Stromal cell of bone marrow (primary cell): Measurements from ENCODE around the gene TEN1.
"Not testable (repeated sequence)": the region's sequence is repeated elsewhere in the genome, so short reads cannot be mapped to it uniquely, and the experiment has no call there.

Experiments
- DNase-seq: peaks from one replicate; pipeline ENCODE4 v3.0.0-alpha.2; 2012; ENCODE audit warnings: low read depth

The TEN1 gene

DNA sequence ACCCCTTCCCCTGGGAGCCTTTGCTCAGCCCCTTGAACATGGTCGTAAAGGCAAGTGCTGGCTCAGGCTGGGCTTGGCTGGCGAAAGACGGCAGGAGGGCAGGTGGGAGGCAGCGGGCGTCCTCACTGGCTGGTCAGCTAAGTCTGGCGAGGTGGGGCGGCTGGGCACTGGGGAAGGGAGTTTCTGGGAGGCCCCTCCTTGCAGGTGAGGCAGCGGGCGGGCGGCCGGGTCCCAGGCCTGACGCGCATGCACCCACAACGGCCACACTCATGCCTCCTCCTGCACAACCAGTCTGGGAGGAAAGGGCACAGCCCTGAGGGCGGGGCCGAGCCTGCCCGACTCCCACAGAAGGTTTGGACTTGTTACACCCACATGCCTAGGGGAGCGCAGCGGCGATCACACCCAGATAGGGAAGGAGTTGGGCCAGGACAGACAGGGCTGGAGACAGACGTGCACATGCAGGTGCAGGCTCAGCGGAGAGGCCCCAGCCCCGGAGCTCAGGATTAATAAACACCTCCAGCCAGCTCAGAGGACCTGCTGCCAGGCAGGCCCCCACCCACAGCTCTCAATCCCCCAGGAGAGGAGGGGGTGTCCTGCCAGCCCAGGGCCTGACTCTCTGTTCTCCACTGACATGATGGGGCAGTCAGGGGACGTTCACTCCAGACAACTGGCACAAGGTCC is 48.3 kb downstream of the TEN1 start, which contains the start of gene EVPL:
EVPL (minus strand) TSS at position 148 of the 681 bp plus-strand sequence; CDS start at position 40, 108 bp downstream.
- no peak for DNase-seq

DNA sequence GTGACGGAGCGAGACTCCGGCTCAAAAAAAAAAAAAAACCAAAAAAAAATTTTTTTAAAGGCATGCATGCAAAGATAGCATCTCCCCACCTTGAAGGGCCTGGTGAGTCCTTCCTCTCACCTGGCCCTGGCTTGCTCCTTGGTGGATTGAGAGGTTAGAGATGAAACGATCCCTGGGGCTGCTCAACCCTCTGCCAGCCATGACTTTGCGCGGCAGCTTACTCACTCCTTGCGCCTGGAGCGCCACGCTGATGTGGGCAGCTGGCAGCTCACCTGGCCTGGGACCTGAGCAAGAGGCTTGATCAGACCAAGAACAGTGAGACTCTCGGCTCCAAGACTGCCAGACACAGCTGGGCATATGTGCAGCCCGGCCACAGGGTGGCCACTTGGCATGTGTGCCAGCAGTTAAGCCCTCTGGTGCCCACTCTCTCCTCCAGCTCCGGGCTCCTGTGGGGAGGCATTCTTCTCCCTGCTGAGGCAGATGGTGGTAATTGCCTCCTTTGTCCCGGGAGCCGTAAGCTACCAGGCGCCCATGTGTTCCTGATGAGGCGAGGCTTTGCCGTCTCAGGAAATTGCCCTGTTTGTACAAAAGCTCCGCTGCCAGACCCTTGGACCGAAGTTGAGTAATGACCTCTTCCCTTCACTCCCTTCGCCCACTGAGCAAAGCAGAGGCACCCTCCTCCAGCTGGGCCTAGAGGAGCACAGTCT is 53.2 kb downstream of the TEN1 start:
- DNase-seq: no peak

DNA sequence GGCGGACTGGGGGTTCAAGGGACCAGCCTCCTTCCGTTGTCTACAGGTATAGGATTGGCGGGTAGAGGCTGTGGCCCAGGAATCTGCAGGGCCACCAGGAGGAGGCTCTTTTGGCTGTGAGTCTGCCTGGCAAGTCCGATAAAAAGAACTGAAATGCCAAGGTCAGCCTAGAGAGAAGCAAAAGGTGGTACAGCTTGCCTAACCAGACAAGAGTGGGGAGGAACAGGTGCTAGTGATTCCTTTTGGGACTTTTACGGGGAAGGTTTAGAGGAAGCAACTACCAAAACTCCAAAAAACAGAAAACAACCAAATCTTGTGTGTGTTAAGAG is 53.7 kb downstream of the TEN1 start:
- DNase-seq: no peak

- no peak for DNase-seq
Measured at GRCh38 chr17:76033139-76033538, 54.1 kb downstream of the TEN1 start.

DNA sequence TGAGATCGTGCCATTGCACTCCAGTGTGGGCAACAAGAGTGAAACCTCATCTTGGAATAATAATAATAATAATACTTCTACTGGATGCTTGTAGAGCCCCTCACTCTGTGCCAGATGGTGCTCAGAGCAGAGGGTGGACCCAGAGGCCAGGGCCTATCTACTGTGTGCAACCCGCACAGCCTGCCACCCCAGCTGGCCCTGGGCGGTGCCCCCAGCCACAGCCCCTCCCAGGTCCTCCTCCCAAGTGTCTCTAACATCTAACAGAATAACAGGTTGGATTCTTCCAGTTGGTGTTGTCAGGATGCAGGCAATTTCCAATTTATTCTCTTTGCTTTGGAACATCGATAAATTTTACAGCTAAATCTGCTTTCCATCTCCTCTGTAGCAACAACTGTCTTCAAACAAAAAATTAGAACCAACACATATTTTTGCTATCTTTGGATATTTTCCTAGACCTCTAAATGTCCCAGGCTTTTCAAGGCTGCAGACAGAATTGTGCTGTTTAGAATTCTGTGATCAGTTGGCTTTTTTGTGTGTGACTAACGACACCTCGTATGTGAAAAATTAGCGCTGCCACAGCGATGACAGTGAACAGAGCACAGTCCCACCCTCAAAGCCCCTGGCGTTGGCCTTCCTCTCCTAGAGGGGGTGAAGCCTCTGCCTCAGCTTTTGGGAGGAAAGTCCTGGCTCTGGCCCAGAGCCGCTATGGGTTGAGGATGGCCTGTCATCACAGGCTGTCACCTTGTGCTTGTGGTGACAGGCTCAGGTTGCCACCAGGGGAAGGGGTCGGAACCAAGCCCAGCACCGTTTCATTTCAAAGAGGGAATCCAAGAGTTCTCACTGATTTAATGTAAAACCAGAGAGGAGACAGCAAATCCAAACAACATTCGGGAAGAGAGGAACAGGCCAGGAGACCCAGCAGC is 55.6 kb downstream of the TEN1 start:
- no peak for DNase-seq

- no peak for DNase-seq
Measured at GRCh38 chr17:76036497-76037261, 57.6 kb downstream of the TEN1 start.

GRCh38 chr17:76038050-76038449 is 59.0 kb downstream of the TEN1 start:
- no peak for DNase-seq

DNA sequence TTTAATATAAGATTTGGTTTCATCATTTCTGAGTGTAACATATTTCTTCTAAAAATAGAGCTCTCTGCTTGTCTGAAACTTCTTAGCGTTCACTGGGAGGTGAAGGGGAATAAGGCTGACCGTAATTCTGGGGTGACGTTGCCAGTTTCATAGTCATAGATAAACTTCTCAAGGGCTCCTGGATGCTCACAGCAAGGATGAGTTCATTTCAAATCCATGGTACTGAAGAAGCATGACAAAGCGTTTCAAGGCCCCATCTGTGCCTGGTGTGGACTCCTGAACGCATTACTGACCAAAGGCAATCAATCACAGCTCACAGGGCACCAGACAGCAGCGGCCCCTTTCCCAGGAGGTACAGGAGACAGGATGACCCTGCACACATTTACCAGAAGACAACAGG is 60.1 kb downstream of the TEN1 start:
- DNase-seq: no peak

- no peak for DNase-seq
Measured at GRCh38 chr17:76040376-76040775, 61.3 kb downstream of the TEN1 start.

- not testable (repeated sequence) for DNase-seq
Measured at GRCh38 chr17:76042868-76043267, 63.8 kb downstream of the TEN1 start.

DNA sequence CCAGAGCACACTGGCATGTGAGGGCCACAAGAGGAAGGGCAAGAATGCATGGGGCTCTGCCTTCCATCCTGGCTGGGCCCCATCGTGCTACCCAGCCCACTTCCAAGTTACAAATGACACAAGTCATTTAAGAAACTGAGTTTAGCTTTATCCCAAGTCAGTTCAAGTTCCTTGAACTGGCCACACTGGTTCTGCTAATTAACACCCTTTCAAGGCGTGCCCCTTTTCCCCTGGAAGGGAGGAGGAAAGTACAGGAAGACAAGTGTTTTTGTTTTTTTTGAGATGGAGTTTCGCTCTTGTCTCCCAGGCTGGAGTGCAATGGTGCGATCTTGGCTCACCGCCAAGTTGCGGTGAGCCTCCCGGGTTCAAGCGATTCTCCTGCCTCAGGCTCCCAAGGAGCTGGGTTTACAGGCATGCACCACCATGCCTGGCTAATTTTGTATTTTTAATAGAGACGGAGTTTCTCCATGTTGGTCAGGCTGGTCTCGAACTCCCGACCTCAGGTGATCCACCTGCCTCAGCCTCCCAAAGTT is 65.5 kb downstream of the TEN1 start:
- DNase-seq: not testable (repeated sequence)

GRCh38 chr17:76046064-76046463 is 67.0 kb downstream of the TEN1 start:
- no peak for DNase-seq

- no peak for DNase-seq
Measured at GRCh38 chr17:76048025-76048605, 69.1 kb downstream of the TEN1 start.

DNA sequence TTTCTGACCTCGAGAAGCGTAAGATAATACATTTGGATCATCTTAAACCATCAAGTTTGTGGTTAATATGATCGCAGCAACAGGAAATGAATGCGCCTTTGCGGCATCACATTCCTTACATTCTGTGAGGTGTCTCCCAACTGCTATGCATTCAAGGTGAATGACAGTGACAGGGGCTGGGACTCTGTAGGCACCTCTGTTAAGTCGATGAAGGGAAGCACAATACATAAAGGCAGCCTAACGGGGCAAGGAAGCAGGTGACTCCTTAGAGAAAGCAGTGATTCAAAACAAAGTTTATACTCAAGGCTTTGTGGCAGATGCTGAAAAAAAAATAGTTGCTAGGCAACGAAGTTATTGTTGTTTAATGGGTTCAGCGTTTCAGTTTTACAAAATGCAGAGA is 69.7 kb downstream of the TEN1 start:
- DNase-seq: no peak

GRCh38 chr17:76049239-76049638 is 70.2 kb downstream of the TEN1 start:
- no peak for DNase-seq

GRCh38 chr17:76049836-76050537 is 70.9 kb downstream of the TEN1 start:
- DNase-seq: no peak
